HL-60 (cell line): ENCODE data around the gene TMEM45A.

Experiments used
- DNase-seq, 2 experiments: peaks; one replicate each; pipeline ENCODE4 v3.0.0-alpha.2; 2010 to 2020; ENCODE audit warnings: low read depth in 1 of 2, low spot score in 1 of 2
- H3K27ac ChIP-seq: fragments of 250-450 bp; sonication (Bioruptor Pico); replicated peaks from 2 replicates; pipeline ENCODE4 v1.5.1; 2020; ENCODE audit warnings: mild to moderate bottlenecking, moderate library complexity
- H3K27me3 ChIP-seq: fragments of 250-450 bp; sonication (Bioruptor Pico); 2 replicates; pipeline ENCODE4 v1.5.1; 2021; ENCODE audit warnings: mild to moderate bottlenecking, moderate library complexity; ENCODE audit not compliant: insufficient read depth, poor library complexity, severe bottlenecking
- H3K4me3 ChIP-seq: replicated peaks from 2 replicates; pipeline ENCODE4 v1.5.1; 2011; ENCODE audit warnings: mild to moderate bottlenecking, control low read depth, low read length; ENCODE audit not compliant: insufficient read depth
- CTCF ChIP-seq: IDR thresholded peaks from one replicate; pipeline ENCODE4 v1.5.1; 2011; ENCODE audit warnings: low read length, control low read depth, inconsistent platforms; ENCODE audit not compliant: insufficient read depth
- GABPA ChIP-seq: IDR thresholded peaks from 2 replicates; pipeline ENCODE4 v1.6.1; 2012; ENCODE audit warnings: low read depth
- POLR2AphosphoS5 ChIP-seq: IDR thresholded peaks from 2 replicates; pipeline ENCODE4 v1.6.1; 2012; ENCODE audit warnings: low read depth
- REST ChIP-seq: IDR thresholded peaks from 2 replicates; pipeline ENCODE4 v1.6.1; 2012; ENCODE audit warnings: low read depth; ENCODE audit not compliant: insufficient replicate concordance
- SPI1 ChIP-seq: IDR thresholded peaks from 2 replicates; pipeline ENCODE4 v1.6.1; 2012; ENCODE audit warnings: low read depth, mild to moderate bottlenecking, borderline replicate concordance

Gene TMEM45A

DNA sequence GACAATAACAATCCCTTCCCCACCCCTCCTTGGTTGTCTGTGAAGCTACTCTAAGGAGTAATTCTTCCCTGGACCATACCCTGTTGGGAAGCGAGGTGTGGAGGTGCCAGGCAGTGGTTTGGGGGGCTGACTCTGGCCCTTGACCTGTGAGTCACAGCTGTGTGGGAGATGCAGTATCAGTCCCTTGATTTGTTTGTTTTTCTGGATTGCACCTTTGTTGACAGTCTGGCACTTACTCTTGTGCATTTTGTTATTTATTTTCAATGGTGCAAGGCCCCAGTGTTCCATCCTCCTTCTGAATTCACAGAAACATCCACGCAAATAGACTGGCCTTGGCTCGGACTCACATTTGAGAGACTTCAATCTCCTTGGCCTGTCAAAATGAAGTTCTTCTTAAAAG is 29.7 kb downstream of the TMEM45A start:
- TF ChIP-seq CTCF (no peak), POLR2AphosphoS5 (no peak), GABPA (no peak), SPI1 (no peak), REST (no peak)
- no peak for DNase-seq
- H3K27ac ChIP-seq: no peak overlapping the region
- H3K27me3 ChIP-seq: no peaks in the 10 kb centered on the region
- H3K4me3 ChIP-seq: no peak overlapping the region

GRCh38 chr3:100523050-100523760 is 30.8 kb downstream of the TMEM45A start:
- DNase-seq: no peak
- Histone ChIP-seq H3K27me3 (no peaks in the 10 kb centered on the region), H3K27ac (no peak overlapping the region), H3K4me3 (no peak overlapping the region)
- TF ChIP-seq CTCF: no peak
- no peak for TF ChIP-seq GABPA
- no peak for TF ChIP-seq POLR2AphosphoS5
- no peak for TF ChIP-seq SPI1
- TF ChIP-seq REST: no peak

- DNase-seq: no peak
- Histone ChIP-seq H3K4me3 (no peak overlapping the region), H3K27me3 (no peaks in the 10 kb centered on the region), H3K27ac (no peak overlapping the region)
- TF ChIP-seq CTCF: no peak
- no peak for TF ChIP-seq SPI1
- TF ChIP-seq POLR2AphosphoS5: no peak
- TF ChIP-seq REST: no peak
- no peak for TF ChIP-seq GABPA
These were observed 33.6 kb downstream of the TMEM45A start for GRCh38 chr3:100525753-100526612.
